Stimulated activated CD4-positive, alpha-beta T cell treated with anti-CD3 and anti-CD28 coated beads, Interleukin-1b, Interleukin-23, amount 100 ng/mL, for 4 hours (primary cell): ENCODE data around the gene ZNF74.
"Not testable (repeated sequence)": the region's sequence is repeated elsewhere in the genome, so short reads cannot be mapped to it uniquely, and the experiment has no call there.

Source experiments
- DNase-seq, 2 donors: peaks; one replicate each; pipeline ENCODE4 v3.0.0-alpha.2; 2020; ENCODE audit warnings: low read depth in 2 of 2

Gene ZNF74

GRCh38 chr22:20393705-20394476 lies at the start of gene ZNF74:
Gene ZNF74 (plus strand): TSS chr22:20394151. CDS start chr22:20394629, 478 bp downstream.
- DNase-seq = peak; percentile 67 to 76

- not testable (repeated sequence) for DNase-seq
Measured at GRCh38 chr22:20346553-20346952, 47.4 kb upstream of the ZNF74 start.

- not testable (repeated sequence) for DNase-seq
Measured at GRCh38 chr22:20352536-20352935, 41.4 kb upstream of the ZNF74 start.

- no peak for DNase-seq
Measured at GRCh38 chr22:20354238-20354975, 39.5 kb upstream of the ZNF74 start.

- DNase-seq = not testable (repeated sequence)
Measured at GRCh38 chr22:20355939-20356636, 37.9 kb upstream of the ZNF74 start.

- not testable (repeated sequence) for DNase-seq
Measured at GRCh38 chr22:20356906-20357305, 37.0 kb upstream of the ZNF74 start.

- not testable (repeated sequence) for DNase-seq
Measured at GRCh38 chr22:20357967-20358366, 36.0 kb upstream of the ZNF74 start.

- not testable (repeated sequence) for DNase-seq
Measured at GRCh38 chr22:20358503-20359239, 35.3 kb upstream of the ZNF74 start.

GRCh38 chr22:20360261-20360660 lies 33.7 kb upstream of the ZNF74 start:
- DNase-seq = not testable (repeated sequence)

GRCh38 chr22:20360866-20361751 lies 32.8 kb upstream of the ZNF74 start:
- not testable (repeated sequence) for DNase-seq

GRCh38 chr22:20361752-20362229 lies 32.2 kb upstream of the ZNF74 start:
- DNase-seq = not testable (repeated sequence)

- not testable (repeated sequence) for DNase-seq
Measured at GRCh38 chr22:20362403-20362802, 31.5 kb upstream of the ZNF74 start.

GRCh38 chr22:20364335-20365260 lies 29.4 kb upstream of the ZNF74 start:
- DNase-seq = not testable (repeated sequence)

GRCh38 chr22:20366841-20367240 lies 27.1 kb upstream of the ZNF74 start:
- not testable (repeated sequence) for DNase-seq

GRCh38 chr22:20368875-20369274 lies 25.1 kb upstream of the ZNF74 start:
- DNase-seq = not testable (repeated sequence)

- not testable (repeated sequence) for DNase-seq
Measured at GRCh38 chr22:20371687-20372086, 22.3 kb upstream of the ZNF74 start.

GRCh38 chr22:20372406-20372854 lies 21.5 kb upstream of the ZNF74 start:
- DNase-seq = not testable (repeated sequence)

- DNase-seq = not testable (repeated sequence)
Measured at GRCh38 chr22:20373195-20373706, 20.7 kb upstream of the ZNF74 start.

- DNase-seq = not testable (repeated sequence)
Measured at GRCh38 chr22:20374130-20374529, 19.8 kb upstream of the ZNF74 start.
